OCI-LY3 (cell line): Measurements from ENCODE around the gene FOXM1.

Source experiments
- EZH2phosphoT487 ChIP-seq: fragments of 200-600 bp; shearing (Covaris generic); IDR thresholded peaks from 2 replicates; pipeline ENCODE4 v1.6.1; 2018; ENCODE audit warnings: antibody characterized with exemption, mixed run types, low read depth
- TF ChIP-seq, protein P1 (sequence below): fragments of 200-600, 300-600 bp; sonication (generic); IDR thresholded peaks from 2 replicates; pipeline ENCODE4 v1.5.1; 2014; ENCODE audit warnings: antibody characterized with exemption, low read length, low read depth

- TF ChIP-seq, protein P1, sequence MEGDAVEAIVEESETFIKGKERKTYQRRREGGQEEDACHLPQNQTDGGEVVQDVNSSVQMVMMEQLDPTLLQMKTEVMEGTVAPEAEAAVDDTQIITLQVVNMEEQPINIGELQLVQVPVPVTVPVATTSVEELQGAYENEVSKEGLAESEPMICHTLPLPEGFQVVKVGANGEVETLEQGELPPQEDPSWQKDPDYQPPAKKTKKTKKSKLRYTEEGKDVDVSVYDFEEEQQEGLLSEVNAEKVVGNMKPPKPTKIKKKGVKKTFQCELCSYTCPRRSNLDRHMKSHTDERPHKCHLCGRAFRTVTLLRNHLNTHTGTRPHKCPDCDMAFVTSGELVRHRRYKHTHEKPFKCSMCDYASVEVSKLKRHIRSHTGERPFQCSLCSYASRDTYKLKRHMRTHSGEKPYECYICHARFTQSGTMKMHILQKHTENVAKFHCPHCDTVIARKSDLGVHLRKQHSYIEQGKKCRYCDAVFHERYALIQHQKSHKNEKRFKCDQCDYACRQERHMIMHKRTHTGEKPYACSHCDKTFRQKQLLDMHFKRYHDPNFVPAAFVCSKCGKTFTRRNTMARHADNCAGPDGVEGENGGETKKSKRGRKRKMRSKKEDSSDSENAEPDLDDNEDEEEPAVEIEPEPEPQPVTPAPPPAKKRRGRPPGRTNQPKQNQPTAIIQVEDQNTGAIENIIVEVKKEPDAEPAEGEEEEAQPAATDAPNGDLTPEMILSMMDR, result no peak
- TF ChIP-seq EZH2phosphoT487, result no peak
Observed at GRCh38 chr12:2924019-2924418, 47.0 kb upstream of the FOXM1 start.
